Thyroid gland (tissue), 4 donors: ENCODE measurements around the gene DHX32.

Source experiments
- POLR2A ChIP-seq, 2 donors: fragments of 450-650 bp; IDR thresholded peaks; one replicate each; pipeline ENCODE4 v1.6.1; 2017; ENCODE audit warnings: antibody characterized with exemption in 2 of 2, mild to moderate bottlenecking in 2 of 2, moderate library complexity in 1 of 2
- TF ChIP-seq, protein P1 (sequence below), 6 experiments: fragments of 200-600 bp in 3 of 6; fragments of 450-650 bp in 3 of 6; sonication (generic) in 3 of 6; IDR thresholded peaks; one replicate each; pipeline ENCODE4 v1.5.1; 2016 to 2019; ENCODE audit warnings: antibody characterized with exemption in 6 of 6, mild to moderate bottlenecking in 2 of 6, inconsistent platforms in 1 of 6, moderate library complexity in 1 of 6

DNA sequence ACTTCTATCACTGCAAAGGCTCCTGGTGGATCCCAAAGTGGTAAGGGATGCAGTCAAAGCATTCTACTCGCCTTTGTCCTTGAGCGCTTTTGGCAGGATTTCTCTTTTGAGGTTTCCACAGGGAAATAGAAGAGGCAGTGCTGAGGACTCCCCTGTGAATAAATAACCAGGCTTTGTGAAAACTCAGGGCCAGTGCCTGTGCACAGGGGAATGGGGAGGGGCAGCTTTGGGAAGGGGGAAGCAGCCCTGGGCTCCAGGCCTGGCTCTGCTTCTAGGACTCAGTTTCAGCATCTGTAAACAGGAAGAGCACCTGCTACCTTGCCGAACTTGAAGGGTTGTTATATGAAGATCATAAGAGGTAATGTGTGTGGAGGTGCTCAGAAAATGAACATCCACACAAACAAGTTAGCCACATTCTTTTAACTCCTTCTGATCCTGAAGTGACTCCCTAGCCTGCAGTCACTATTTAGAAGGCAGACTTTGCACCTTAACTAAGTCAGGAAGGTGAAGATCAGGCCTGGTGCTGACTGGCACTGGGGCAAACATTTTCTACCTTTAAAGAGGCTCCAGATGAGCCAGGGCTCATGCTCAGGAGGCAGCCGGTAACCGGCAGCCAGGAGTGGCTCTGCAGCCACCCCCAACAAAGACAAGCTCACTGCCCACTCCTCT lies 83.0 kb downstream of the DHX32 start:
- TF ChIP-seq, protein P1, sequence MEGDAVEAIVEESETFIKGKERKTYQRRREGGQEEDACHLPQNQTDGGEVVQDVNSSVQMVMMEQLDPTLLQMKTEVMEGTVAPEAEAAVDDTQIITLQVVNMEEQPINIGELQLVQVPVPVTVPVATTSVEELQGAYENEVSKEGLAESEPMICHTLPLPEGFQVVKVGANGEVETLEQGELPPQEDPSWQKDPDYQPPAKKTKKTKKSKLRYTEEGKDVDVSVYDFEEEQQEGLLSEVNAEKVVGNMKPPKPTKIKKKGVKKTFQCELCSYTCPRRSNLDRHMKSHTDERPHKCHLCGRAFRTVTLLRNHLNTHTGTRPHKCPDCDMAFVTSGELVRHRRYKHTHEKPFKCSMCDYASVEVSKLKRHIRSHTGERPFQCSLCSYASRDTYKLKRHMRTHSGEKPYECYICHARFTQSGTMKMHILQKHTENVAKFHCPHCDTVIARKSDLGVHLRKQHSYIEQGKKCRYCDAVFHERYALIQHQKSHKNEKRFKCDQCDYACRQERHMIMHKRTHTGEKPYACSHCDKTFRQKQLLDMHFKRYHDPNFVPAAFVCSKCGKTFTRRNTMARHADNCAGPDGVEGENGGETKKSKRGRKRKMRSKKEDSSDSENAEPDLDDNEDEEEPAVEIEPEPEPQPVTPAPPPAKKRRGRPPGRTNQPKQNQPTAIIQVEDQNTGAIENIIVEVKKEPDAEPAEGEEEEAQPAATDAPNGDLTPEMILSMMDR (IDR thresholded peaks at IDR 0.05) = no peak
- TF ChIP-seq POLR2A (IDR thresholded peaks at IDR 0.05) = no peak
